Hepatocyte (in vitro differentiated cells): ENCODE data around the gene GPRASP2. TPM values are rescaled to one million over a fixed set of nuclear protein-coding genes. Genes with fewer than 3 reads are reported as not detected.

Source experiments
- DNase-seq: peaks from one replicate; pipeline ENCODE4 v3.0.0-alpha.2; 2016; ENCODE audit warnings: low spot score
- H2AFZ ChIP-seq: fragments of 200-600 bp; sonication (generic); 2 replicates; pipeline ENCODE4 v1.6.0; 2016; ENCODE audit warnings: antibody characterized with exemption, mild to moderate bottlenecking
- H3K27ac ChIP-seq: fragments of 200-600 bp; sonication (generic); 2 replicates; pipeline ENCODE4 v1.5.1; 2016; ENCODE audit warnings: mild to moderate bottlenecking
- H3K27me3 ChIP-seq: fragments of 200-600 bp; sonication (generic); 2 replicates; pipeline ENCODE4 v1.6.1; 2016
- H3K36me3 ChIP-seq: fragments of 200-600 bp; sonication (generic); replicated peaks from 2 replicates; pipeline ENCODE4 v1.5.1; 2016; ENCODE audit warnings: low read depth; ENCODE audit not compliant: insufficient read depth
- H3K4me1 ChIP-seq: fragments of 200-600 bp; sonication (generic); 2 replicates; pipeline ENCODE4 v1.5.1; 2016; ENCODE audit warnings: mild to moderate bottlenecking, moderate library complexity; ENCODE audit not compliant: insufficient read depth
- H3K4me2 ChIP-seq: fragments of 200-600 bp; sonication (generic); 2 replicates; pipeline ENCODE4 v1.6.0; 2016
- H3K4me3 ChIP-seq: fragments of 200-600 bp; sonication (generic); 2 replicates; pipeline ENCODE4 v1.5.1; 2016; ENCODE audit warnings: mild to moderate bottlenecking
- H3K79me2 ChIP-seq: fragments of 200-600 bp; sonication (generic); 2 replicates; pipeline ENCODE4 v1.6.0; 2017; ENCODE audit warnings: mild to moderate bottlenecking
- H3K9me2 ChIP-seq: fragments of 200-600 bp; sonication (generic); replicated peaks from 2 replicates; pipeline ENCODE4 v1.6.0; 2017; ENCODE audit warnings: mild to moderate bottlenecking; ENCODE audit not compliant: insufficient read depth
- H3K9me3 ChIP-seq: fragments of 200-600 bp; sonication (generic); 2 replicates; pipeline ENCODE4 v1.5.1; 2016; ENCODE audit warnings: low read depth, mild to moderate bottlenecking
- H4K20me1 ChIP-seq: fragments of 200-600 bp; sonication (generic); 2 replicates; pipeline ENCODE4 v1.6.0; 2016; ENCODE audit warnings: mild to moderate bottlenecking; ENCODE audit not compliant: insufficient read depth, poor library complexity, severe bottlenecking
- EZH2 ChIP-seq: fragments of 200-600 bp; sonication (generic); IDR thresholded peaks from 2 replicates; pipeline ENCODE4 v1.6.1; 2016; ENCODE audit warnings: antibody characterized with exemption, mild to moderate bottlenecking, borderline replicate concordance
- EZH2phosphoT487 ChIP-seq: fragments of 200-600 bp; sonication (generic); IDR thresholded peaks from one replicate; pipeline ENCODE4 v1.6.1; 2018; ENCODE audit warnings: antibody characterized with exemption, mild to moderate bottlenecking, low read depth, moderate library complexity; ENCODE audit not compliant: unreplicated experiment, severe bottlenecking
- WGBS: methylation state at CpG from one replicate; pipeline ENCODE4 v1.1.6; 2016; ENCODE audit warnings: low lambda C conversion rate; ENCODE audit errors: missing lambda C conversion rate; 5-methylcytosine and 5-hydroxymethylcytosine counted together
- polyA plus RNA-seq: library from polyadenylated mRNA; unstranded; fragments of >200 nt; fragmentation: Nextera tagmentation; extraction: Ambion mirVana; gene quantifications from 2 replicates; pipeline ENCODE4 v1.2.1, GENCODE V29; 2016
- total RNA-seq: library from RNA; depleted of rRNA; stranded (reverse); fragments of >200 nt; gene quantifications from 2 replicates; pipeline ENCODE4 v1.2.3, GENCODE V29; 2014
- TF ChIP-seq, protein P1 (sequence below): fragments of 200-600 bp; sonication (generic); IDR thresholded peaks from 2 replicates; pipeline ENCODE4 v1.5.1; 2016; ENCODE audit warnings: antibody characterized with exemption, mild to moderate bottlenecking; ENCODE audit not compliant: poor library complexity

Gene GPRASP2
- total and polyA plus RNA-seq, 2 experiments from 2014 or later, result 9.3 to 27.6 TPM

DNA sequence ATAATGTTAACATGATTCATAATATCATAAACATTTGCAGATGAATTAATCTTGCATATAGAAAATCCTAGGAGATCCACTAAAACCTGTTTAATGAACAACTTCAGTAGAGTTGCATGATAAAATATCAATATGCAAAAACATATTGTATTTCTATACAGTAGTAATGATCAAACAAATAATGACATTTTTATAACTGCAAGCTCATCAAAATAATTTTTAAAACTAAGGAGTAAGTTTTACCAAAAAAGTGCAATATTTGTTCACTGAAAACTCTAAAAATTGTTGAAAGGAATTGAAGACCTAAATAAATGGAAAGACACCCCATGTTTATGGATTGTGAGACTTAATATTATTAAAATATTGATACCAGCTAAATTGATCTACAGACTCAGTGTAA, 15.9 kb upstream of the GPRASP2 start:
- Histone ChIP-seq H4K20me1 (no peaks in the 10 kb centered on the region), H3K36me3 (no peaks in the 10 kb centered on the region), H3K4me3 (no peak overlapping the region), H3K27ac (no peak overlapping the region), H2AFZ (no peak overlapping the region), H3K9me3 (no peaks in the 10 kb centered on the region), H3K9me2 (no peaks in the 10 kb centered on the region), H3K4me1 (no peaks in the 10 kb centered on the region), H3K27me3 (no peaks in the 10 kb centered on the region), H3K79me2 (no peaks in the 10 kb centered on the region), H3K4me2 (no peak overlapping the region)
- TF ChIP-seq, protein P1, sequence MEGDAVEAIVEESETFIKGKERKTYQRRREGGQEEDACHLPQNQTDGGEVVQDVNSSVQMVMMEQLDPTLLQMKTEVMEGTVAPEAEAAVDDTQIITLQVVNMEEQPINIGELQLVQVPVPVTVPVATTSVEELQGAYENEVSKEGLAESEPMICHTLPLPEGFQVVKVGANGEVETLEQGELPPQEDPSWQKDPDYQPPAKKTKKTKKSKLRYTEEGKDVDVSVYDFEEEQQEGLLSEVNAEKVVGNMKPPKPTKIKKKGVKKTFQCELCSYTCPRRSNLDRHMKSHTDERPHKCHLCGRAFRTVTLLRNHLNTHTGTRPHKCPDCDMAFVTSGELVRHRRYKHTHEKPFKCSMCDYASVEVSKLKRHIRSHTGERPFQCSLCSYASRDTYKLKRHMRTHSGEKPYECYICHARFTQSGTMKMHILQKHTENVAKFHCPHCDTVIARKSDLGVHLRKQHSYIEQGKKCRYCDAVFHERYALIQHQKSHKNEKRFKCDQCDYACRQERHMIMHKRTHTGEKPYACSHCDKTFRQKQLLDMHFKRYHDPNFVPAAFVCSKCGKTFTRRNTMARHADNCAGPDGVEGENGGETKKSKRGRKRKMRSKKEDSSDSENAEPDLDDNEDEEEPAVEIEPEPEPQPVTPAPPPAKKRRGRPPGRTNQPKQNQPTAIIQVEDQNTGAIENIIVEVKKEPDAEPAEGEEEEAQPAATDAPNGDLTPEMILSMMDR, result no peak
- TF ChIP-seq EZH2phosphoT487 (no peak), EZH2 (no peak)
- no peak for DNase-seq

DNA sequence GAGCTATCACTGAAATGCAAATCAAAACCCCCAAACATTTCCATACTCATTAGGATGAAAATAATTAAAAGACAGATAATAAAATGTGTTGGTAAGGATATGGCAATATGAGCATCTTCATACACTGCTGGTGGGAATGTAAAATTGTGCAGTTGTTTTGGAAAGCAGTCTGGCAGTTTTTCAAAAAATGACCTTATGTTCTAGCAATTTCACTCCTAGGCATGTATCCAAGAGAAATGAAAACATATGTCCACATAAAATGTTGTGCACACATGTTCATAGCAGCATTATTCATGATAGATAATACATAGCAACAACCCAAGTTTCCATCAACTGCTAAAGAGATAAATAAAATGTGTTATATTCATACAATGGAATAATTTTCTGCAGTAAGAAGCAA, 14.8 kb upstream of the GPRASP2 start:
- Histone ChIP-seq H3K36me3 (no peaks in the 10 kb centered on the region), H3K9me2 (no peaks in the 10 kb centered on the region), H3K4me1 (no peaks in the 10 kb centered on the region), H3K9me3 (no peaks in the 10 kb centered on the region), H3K79me2 (no peaks in the 10 kb centered on the region), H4K20me1 (no peaks in the 10 kb centered on the region), H2AFZ (no peak overlapping the region), H3K4me3 (no peak overlapping the region), H3K27ac (no peak overlapping the region), H3K27me3 (no peaks in the 10 kb centered on the region), H3K4me2 (no peak overlapping the region)
- DNase-seq, result no peak
- no peak for TF ChIP-seq EZH2phosphoT487
- TF ChIP-seq EZH2, result no peak
- TF ChIP-seq, protein P1, result no peak

DNA sequence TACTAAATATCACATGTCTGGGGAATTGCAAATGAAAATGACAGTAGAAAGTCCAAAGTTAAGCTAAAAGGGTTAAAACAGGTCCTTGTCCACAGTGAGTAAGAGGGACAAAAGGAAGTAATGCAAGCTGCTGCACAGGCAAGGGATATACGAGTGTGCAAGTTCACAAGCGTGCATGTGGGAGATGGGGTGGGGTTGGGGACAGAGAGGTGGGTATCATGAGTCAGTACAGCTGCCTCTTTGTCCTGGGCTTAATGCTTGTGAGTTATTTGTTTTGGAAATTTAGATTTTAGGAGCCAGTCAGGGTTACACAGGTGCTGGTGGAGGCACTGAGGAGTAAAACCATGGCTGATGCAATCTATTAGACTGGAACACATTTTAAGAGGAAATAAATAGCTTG, 3.3 kb upstream of the GPRASP2 start:
- DNase-seq, result no peak
- Histone ChIP-seq H3K79me2 (no peaks in the 10 kb centered on the region), H3K4me2 (no peak overlapping the region), H3K36me3 (no peaks in the 10 kb centered on the region), H4K20me1 (no peaks in the 10 kb centered on the region), H3K27me3 (no peaks in the 10 kb centered on the region), H3K9me2 (no peaks in the 10 kb centered on the region), H3K27ac (no peak overlapping the region), H3K9me3 (no peaks in the 10 kb centered on the region), H3K4me1 (no peaks in the 10 kb centered on the region), H3K4me3 (no peak overlapping the region), H2AFZ (no peak overlapping the region)
- 69% methylated on average over 2 of the region's 2 CpGs for WGBS
- TF ChIP-seq EZH2phosphoT487 (no peak), EZH2 (no peak)
- TF ChIP-seq, protein P1, result no peak

DNA sequence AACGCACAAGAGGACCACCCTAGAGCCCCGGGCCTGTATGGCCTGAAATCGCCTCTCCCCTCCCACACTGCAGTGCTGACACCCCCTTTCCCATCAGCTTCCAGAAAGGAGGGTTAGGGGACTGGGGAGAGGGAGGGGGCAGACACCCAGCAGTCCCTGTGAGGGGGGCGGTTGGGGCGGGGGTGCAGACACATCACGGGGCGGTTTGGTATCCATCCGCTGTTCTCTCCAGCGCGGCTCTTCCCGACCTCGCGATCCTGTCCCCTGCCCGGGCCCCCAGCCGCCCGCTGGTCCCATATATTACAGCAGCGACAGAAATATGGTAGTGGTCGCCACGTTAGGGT, 404 bp upstream of the GPRASP2 start:
- H3K27ac ChIP-seq, result peak overlapping the region; percentile 85
- no peaks in the 10 kb centered on the region for H4K20me1 ChIP-seq
- H3K4me3 ChIP-seq, result peak overlapping the region; percentile 55
- DNase-seq, result no peak
- H3K9me3 ChIP-seq, result no peaks in the 10 kb centered on the region
- no peaks in the 10 kb centered on the region for H3K9me2 ChIP-seq
- TF ChIP-seq, protein P1, result no peak
- TF ChIP-seq EZH2, result no peak
- TF ChIP-seq EZH2phosphoT487, result no peak
- no peaks in the 10 kb centered on the region for H3K79me2 ChIP-seq
- H2AFZ ChIP-seq, result peak overlapping the region; percentile 79
- 42% methylated on average over 6 of the region's 19 CpGs for WGBS
- H3K36me3 ChIP-seq, result no peaks in the 10 kb centered on the region
- H3K4me2 ChIP-seq, result peak overlapping the region; percentile 76
- H3K4me1 ChIP-seq, result no peaks in the 10 kb centered on the region
- H3K27me3 ChIP-seq, result no peaks in the 10 kb centered on the region
